HL-60 (cell line): ENCODE measurements around the gene XRRA1.

Experiments used
- DNase-seq, 2 experiments: peaks; one replicate each; pipeline ENCODE4 v3.0.0-alpha.2; 2010 to 2020; ENCODE audit warnings: low read depth in 1 of 2, low spot score in 1 of 2
- H3K27ac ChIP-seq: fragments of 250-450 bp; sonication (Bioruptor Pico); replicated peaks from 2 replicates; pipeline ENCODE4 v1.5.1; 2020; ENCODE audit warnings: mild to moderate bottlenecking, moderate library complexity
- H3K27me3 ChIP-seq: fragments of 250-450 bp; sonication (Bioruptor Pico); 2 replicates; pipeline ENCODE4 v1.5.1; 2021; ENCODE audit warnings: mild to moderate bottlenecking, moderate library complexity; ENCODE audit not compliant: insufficient read depth, poor library complexity, severe bottlenecking
- H3K4me3 ChIP-seq: replicated peaks from 2 replicates; pipeline ENCODE4 v1.5.1; 2011; ENCODE audit warnings: mild to moderate bottlenecking, control low read depth, low read length; ENCODE audit not compliant: insufficient read depth
- CTCF ChIP-seq: IDR thresholded peaks from one replicate; pipeline ENCODE4 v1.5.1; 2011; ENCODE audit warnings: low read length, control low read depth, inconsistent platforms; ENCODE audit not compliant: insufficient read depth
- GABPA ChIP-seq: IDR thresholded peaks from 2 replicates; pipeline ENCODE4 v1.6.1; 2012; ENCODE audit warnings: low read depth
- POLR2AphosphoS5 ChIP-seq: IDR thresholded peaks from 2 replicates; pipeline ENCODE4 v1.6.1; 2012; ENCODE audit warnings: low read depth
- SPI1 ChIP-seq: IDR thresholded peaks from 2 replicates; pipeline ENCODE4 v1.6.1; 2012; ENCODE audit warnings: low read depth, mild to moderate bottlenecking, borderline replicate concordance
- TF ChIP-seq, protein P1 (sequence below): IDR thresholded peaks from 2 replicates; pipeline ENCODE4 v1.6.1; 2012; ENCODE audit warnings: low read depth; ENCODE audit not compliant: insufficient replicate concordance

Gene XRRA1

GRCh38 chr11:74978041-74978440 is 29.1 kb upstream of the XRRA1 start:
- Histone ChIP-seq H3K27ac (no peak overlapping the region), H3K27me3 (no peaks in the 10 kb centered on the region), H3K4me3 (no peak overlapping the region)
- no peak for TF ChIP-seq CTCF
- no peak for TF ChIP-seq GABPA
- TF ChIP-seq, protein P1, sequence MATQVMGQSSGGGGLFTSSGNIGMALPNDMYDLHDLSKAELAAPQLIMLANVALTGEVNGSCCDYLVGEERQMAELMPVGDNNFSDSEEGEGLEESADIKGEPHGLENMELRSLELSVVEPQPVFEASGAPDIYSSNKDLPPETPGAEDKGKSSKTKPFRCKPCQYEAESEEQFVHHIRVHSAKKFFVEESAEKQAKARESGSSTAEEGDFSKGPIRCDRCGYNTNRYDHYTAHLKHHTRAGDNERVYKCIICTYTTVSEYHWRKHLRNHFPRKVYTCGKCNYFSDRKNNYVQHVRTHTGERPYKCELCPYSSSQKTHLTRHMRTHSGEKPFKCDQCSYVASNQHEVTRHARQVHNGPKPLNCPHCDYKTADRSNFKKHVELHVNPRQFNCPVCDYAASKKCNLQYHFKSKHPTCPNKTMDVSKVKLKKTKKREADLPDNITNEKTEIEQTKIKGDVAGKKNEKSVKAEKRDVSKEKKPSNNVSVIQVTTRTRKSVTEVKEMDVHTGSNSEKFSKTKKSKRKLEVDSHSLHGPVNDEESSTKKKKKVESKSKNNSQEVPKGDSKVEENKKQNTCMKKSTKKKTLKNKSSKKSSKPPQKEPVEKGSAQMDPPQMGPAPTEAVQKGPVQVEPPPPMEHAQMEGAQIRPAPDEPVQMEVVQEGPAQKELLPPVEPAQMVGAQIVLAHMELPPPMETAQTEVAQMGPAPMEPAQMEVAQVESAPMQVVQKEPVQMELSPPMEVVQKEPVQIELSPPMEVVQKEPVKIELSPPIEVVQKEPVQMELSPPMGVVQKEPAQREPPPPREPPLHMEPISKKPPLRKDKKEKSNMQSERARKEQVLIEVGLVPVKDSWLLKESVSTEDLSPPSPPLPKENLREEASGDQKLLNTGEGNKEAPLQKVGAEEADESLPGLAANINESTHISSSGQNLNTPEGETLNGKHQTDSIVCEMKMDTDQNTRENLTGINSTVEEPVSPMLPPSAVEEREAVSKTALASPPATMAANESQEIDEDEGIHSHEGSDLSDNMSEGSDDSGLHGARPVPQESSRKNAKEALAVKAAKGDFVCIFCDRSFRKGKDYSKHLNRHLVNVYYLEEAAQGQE = no peak
- TF ChIP-seq POLR2AphosphoS5 = no peak
- TF ChIP-seq SPI1 = no peak
- no peak for DNase-seq

DNA sequence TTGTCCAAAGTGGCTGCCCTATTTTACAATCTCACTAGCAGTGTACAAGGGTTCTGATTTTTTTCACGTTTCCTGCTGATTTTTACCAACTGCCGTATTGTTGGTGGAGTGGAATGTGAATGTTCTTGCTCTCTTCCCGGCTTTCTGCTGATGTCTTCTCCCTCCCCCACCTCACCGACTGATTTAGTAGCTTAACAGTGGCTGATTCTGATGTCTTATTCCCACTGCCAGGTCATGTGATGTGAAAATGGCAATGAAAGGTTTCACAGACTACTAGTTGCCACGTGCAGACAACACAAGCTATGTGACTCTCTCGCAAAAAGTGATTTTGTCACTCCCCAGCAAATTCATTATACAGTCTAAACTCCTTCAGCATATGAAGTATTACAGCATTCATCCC is 22.5 kb upstream of the XRRA1 start:
- no peak for DNase-seq
- no peaks in the 10 kb centered on the region for H3K27me3 ChIP-seq
- no peak overlapping the region for H3K27ac ChIP-seq
- H3K4me3 ChIP-seq = no peak overlapping the region
- no peak for TF ChIP-seq GABPA
- no peak for TF ChIP-seq POLR2AphosphoS5
- TF ChIP-seq, protein P1 = no peak
- no peak for TF ChIP-seq CTCF
- no peak for TF ChIP-seq SPI1

- Histone ChIP-seq H3K4me3 (no peak overlapping the region), H3K27ac (no peak overlapping the region), H3K27me3 (no peaks in the 10 kb centered on the region)
- TF ChIP-seq SPI1 = no peak
- no peak for TF ChIP-seq CTCF
- TF ChIP-seq, protein P1 = no peak
- TF ChIP-seq GABPA = no peak
- DNase-seq = no peak
Observed at GRCh38 chr11:74970852-74971395, 22.0 kb upstream of the XRRA1 start.
